ENCODE data around the gene CENPM.

CENPM gene

DNA sequence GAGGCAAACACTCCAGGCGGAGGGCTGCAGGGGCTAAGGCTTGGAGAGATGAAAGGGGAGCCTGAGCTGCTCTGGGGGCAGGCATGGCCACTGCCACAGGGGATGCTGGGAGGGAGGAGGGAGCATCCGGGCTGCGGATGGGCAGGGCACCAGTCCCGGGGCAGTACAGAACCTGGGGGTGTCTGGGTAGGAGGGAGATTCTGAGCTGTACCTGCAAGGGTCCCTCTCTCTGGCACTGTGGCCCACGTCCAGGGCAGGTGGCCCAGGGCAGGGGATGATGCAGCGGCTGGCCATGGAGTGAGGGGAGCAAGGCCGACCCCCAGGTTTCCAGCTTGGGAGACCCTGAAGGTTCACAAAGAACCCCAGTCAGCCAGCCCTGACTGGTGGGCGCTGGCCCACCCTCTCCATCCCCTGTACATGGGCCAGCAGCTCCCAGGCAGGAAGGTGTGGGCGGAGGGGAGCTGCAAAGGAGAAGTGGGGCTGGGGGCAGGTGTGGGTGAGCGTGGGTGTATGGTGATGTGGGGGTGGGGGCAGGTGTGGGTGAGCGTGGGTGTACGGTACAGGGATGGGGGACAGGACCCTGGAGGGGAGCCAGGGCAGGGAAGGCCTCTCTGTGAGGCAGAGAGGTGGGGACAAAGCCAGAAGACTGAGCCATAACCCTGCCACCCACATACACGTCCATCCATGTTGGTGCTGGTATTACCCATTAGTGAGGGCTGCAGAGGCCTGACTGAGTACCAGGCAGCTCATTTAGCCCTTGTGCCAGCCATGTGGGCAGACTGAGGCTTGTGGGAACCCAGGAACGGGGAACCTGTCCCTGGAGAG, 18.1 kb downstream of the CENPM start:
- Histone ChIP-seq H3K9ac (ENCODE audit: low read depth, low read length) (no peak overlapping the region), H3K79me2 (ENCODE audit: insufficient read depth, low read length) (no peaks in the 10 kb centered on the region), H3K4me1 (ENCODE audit: insufficient read depth, low read length) (no peaks in the 10 kb centered on the region), H3K4me3 (ENCODE audit: low read depth in 1 of 2, low read length in 2 of 2) (no peak overlapping the region), H4K20me1 (ENCODE audit: insufficient read depth, low read length) (peaks cover 32% of the 10 kb centered on the region), H2AFZ (ENCODE audit: low read depth, low read length) (no peak overlapping the region), H3K27ac (ENCODE audit: low read length) (no peak overlapping the region), H3K36me3 (ENCODE audit: insufficient read depth, low read length) (peaks cover 29% of the 10 kb centered on the region), H3K4me2 (ENCODE audit: insufficient read depth, low read length) (no peak overlapping the region), H3K9me3 (ENCODE audit: insufficient read depth, low read length, severe bottlenecking) (no peaks in the 10 kb centered on the region), H3K27me3 (ENCODE audit: insufficient read depth, low read length, poor library complexity) (no peaks in the 10 kb centered on the region)
- TF ChIP-seq EZH2 (IDR thresholded peaks at IDR 0.05; ENCODE audit: borderline replicate concordance, low read depth, low read length, severe bottlenecking): no peak
- TF ChIP-seq, protein P1, sequence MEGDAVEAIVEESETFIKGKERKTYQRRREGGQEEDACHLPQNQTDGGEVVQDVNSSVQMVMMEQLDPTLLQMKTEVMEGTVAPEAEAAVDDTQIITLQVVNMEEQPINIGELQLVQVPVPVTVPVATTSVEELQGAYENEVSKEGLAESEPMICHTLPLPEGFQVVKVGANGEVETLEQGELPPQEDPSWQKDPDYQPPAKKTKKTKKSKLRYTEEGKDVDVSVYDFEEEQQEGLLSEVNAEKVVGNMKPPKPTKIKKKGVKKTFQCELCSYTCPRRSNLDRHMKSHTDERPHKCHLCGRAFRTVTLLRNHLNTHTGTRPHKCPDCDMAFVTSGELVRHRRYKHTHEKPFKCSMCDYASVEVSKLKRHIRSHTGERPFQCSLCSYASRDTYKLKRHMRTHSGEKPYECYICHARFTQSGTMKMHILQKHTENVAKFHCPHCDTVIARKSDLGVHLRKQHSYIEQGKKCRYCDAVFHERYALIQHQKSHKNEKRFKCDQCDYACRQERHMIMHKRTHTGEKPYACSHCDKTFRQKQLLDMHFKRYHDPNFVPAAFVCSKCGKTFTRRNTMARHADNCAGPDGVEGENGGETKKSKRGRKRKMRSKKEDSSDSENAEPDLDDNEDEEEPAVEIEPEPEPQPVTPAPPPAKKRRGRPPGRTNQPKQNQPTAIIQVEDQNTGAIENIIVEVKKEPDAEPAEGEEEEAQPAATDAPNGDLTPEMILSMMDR (IDR thresholded peaks at IDR 0.05; ENCODE audit: borderline replicate concordance, extremely low read depth, low read length, poor library complexity, severe bottlenecking): no peak
- no peak for DNase-seq
- peak; percentile 12 for ATAC-seq (ENCODE audit: insufficient read depth, low read depth)

DNA sequence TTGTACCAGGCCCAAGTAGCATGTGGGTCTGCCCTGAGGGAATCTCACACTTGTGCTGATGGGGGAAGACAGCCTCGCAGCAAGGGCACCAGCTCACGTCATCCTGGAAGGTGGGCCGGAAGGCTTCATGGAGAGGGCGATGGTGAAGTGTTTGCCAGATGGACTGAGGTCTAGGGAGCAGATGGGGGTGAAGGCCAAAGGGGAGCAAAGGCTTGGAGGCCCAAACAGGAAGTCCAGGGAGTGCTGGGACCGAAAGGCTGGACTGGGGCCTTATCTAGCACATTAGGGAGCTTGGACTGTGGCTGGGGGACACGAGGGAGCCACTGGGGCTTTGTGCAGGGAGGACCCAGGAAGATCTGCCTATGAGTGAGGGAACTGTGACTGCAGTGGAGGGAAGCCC, 19.1 kb downstream of the CENPM start:
- Histone ChIP-seq H2AFZ (ENCODE audit: low read depth, low read length) (no peak overlapping the region), H3K4me2 (ENCODE audit: insufficient read depth, low read length) (no peak overlapping the region), H3K4me3 (ENCODE audit: low read depth in 1 of 2, low read length in 2 of 2) (no peak overlapping the region), H3K36me3 (ENCODE audit: insufficient read depth, low read length) (peaks cover 24% of the 10 kb centered on the region), H3K9ac (ENCODE audit: low read depth, low read length) (no peak overlapping the region), H3K27ac (ENCODE audit: low read length) (no peak overlapping the region), H3K27me3 (ENCODE audit: insufficient read depth, low read length, poor library complexity) (no peaks in the 10 kb centered on the region), H4K20me1 (ENCODE audit: insufficient read depth, low read length) (peaks cover 23% of the 10 kb centered on the region), H3K79me2 (ENCODE audit: insufficient read depth, low read length) (no peaks in the 10 kb centered on the region), H3K4me1 (ENCODE audit: insufficient read depth, low read length) (no peaks in the 10 kb centered on the region), H3K9me3 (ENCODE audit: insufficient read depth, low read length, severe bottlenecking) (no peaks in the 10 kb centered on the region)
- no peak for TF ChIP-seq EZH2 (IDR thresholded peaks at IDR 0.05; ENCODE audit: borderline replicate concordance, low read depth, low read length, severe bottlenecking)
- TF ChIP-seq, protein P1 (IDR thresholded peaks at IDR 0.05; ENCODE audit: borderline replicate concordance, extremely low read depth, low read length, poor library complexity, severe bottlenecking): no peak
- ATAC-seq (ENCODE audit: insufficient read depth, low read depth) (no peak), DNase-seq (no peak)

DNA sequence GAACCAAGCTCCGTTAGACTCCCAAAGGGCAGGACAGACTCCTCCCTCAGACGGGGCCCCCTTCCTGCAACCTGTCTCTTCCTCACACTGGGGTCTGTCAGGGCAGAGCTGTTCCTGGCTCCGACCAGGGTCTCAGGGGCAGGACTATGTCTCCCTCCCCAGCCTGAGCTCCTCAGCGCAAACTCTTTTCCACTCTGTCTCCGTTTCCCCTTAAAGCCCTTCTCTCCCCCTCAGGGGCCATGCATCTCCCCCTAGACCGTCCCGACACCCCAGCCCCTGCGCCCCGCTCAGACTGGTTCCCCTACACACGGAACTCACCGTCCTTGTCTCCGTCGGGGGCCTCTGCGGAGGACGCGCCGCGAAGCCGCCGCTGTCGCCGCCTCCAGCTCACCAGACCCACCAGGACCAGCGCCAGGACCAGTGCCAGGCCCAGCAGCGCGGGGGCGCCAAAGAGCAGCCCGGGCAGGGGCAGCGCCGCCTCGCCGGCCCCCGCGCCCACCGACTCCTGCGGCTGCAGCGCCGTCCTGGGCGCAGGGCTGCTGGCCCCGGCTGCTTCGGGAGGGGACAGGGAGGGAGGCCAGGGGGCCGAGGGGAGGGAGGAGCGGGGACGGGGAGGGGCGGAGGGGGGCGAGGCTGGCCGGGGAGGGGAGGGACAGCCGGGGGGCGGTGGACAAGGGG, 21.0 kb downstream of the CENPM start:
- TF ChIP-seq, protein P1 (IDR thresholded peaks at IDR 0.05; ENCODE audit: borderline replicate concordance, extremely low read depth, low read length, poor library complexity, severe bottlenecking): peak; percentile 40
- TF ChIP-seq EZH2 (IDR thresholded peaks at IDR 0.05; ENCODE audit: borderline replicate concordance, low read depth, low read length, severe bottlenecking): no peak
- Histone ChIP-seq H3K4me2 (ENCODE audit: insufficient read depth, low read length) (no peak overlapping the region), H3K9ac (ENCODE audit: low read depth, low read length) (no peak overlapping the region), H4K20me1 (ENCODE audit: insufficient read depth, low read length) (peaks cover 10% of the 10 kb centered on the region), H3K27me3 (ENCODE audit: insufficient read depth, low read length, poor library complexity) (no peaks in the 10 kb centered on the region), H3K4me1 (ENCODE audit: insufficient read depth, low read length) (no peaks in the 10 kb centered on the region), H3K9me3 (ENCODE audit: insufficient read depth, low read length, severe bottlenecking) (no peaks in the 10 kb centered on the region), H2AFZ (ENCODE audit: low read depth, low read length) (no peak overlapping the region), H3K79me2 (ENCODE audit: insufficient read depth, low read length) (no peaks in the 10 kb centered on the region), H3K36me3 (ENCODE audit: insufficient read depth, low read length) (peaks cover 10% of the 10 kb centered on the region; the same call in 1 of the 2 replicates), H3K4me3 (ENCODE audit: low read depth in 1 of 2, low read length in 2 of 2) (no peak overlapping the region), H3K27ac (ENCODE audit: low read length) (no peak overlapping the region)
- no peak for ATAC-seq (ENCODE audit: insufficient read depth, low read depth)
- DNase-seq: no peak
